Epithelial cell of umbilical artery (primary cell): ENCODE measurements around the gene BBC3. TPM values are rescaled to one million over a fixed set of nuclear protein-coding genes. Genes with fewer than 3 reads are reported as not detected.

Experiments used
- total RNA-seq: library from RNA; depleted of rRNA; stranded (reverse); fragments of >200 nt; gene quantifications from 2 replicates; pipeline ENCODE4 v1.2.3, GENCODE V29; 2014

The BBC3 gene, protein sequence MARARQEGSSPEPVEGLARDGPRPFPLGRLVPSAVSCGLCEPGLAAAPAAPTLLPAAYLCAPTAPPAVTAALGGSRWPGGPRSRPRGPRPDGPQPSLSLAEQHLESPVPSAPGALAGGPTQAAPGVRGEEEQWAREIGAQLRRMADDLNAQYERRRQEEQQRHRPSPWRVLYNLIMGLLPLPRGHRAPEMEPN
- total RNA-seq = 12.0 and 17.2 TPM in 2 replicates

GRCh38 chr19:47230921-47231214 is at the start of gene BBC3:
BBC3 (minus strand) TSS chr19:47231199; CDS start chr19:47228431, 2,768 bp downstream.

GRCh38 chr19:47274071-47274890 is 43.3 kb upstream of the BBC3 start, which contains the start of gene INAFM1:
INAFM1 (plus strand) TSS chr19:47274885; CDS start chr19:47274920, 35 bp downstream.

GRCh38 chr19:47255879-47256692 is 25.1 kb upstream of the BBC3 start, which contains the start of gene CCDC9:
CCDC9 (plus strand) TSS chr19:47256525; CDS start chr19:47258401, 1,876 bp downstream.

Other genes with a start within 250 kb of the BBC3 start
- gene NPAS1, start 211.4 kb downstream of the BBC3 start, total RNA-seq = not detected in 2 replicates
- gene TMEM160, start 182.6 kb downstream of the BBC3 start, total RNA-seq = 40.6 and 54.1 TPM in 2 replicates
- 10.4 and 14.1 TPM in 2 replicates for gene ZC3H4, start 117.4 kb downstream of the BBC3 start, total RNA-seq
- 187 and 214 TPM in 2 replicates for gene SAE1, start 100.4 kb downstream of the BBC3 start, total RNA-seq
- 3.5 and 6.5 TPM in 2 replicates for gene CCDC9, start 25.3 kb upstream of the BBC3 start, total RNA-seq
- gene INAFM1, start 43.7 kb upstream of the BBC3 start, total RNA-seq = 0.65 TPM in 1 of 2 replicates, not detected in the other
- gene C5AR1, start 78.7 kb upstream of the BBC3 start, total RNA-seq = not detected in 2 replicates
- not detected in 2 replicates for gene C5AR2, start 101.0 kb upstream of the BBC3 start, total RNA-seq
- gene DHX34, start 118.1 kb upstream of the BBC3 start, total RNA-seq = 6.5 and 8.7 TPM in 2 replicates
- gene MEIS3, start 188.3 kb upstream of the BBC3 start, total RNA-seq = 0.32 and 0.46 TPM in 2 replicates
- not detected in 2 replicates for gene SLC8A2, start 240.7 kb upstream of the BBC3 start, total RNA-seq